Right lobe of liver (tissue), 4 donors: ENCODE measurements around the gene SLC2A4.

ENCODE experiments used
- CTCF ChIP-seq, 4 donors: fragments of 200-600 bp in 3 of 4; fragments of 450-650 bp in 1 of 4; IDR thresholded peaks; one replicate each; pipeline versions ENCODE4 v1.5.1 to v1.8.0; 2016 to 2022; ENCODE audit warnings: antibody characterized with exemption in 4 of 4, mild to moderate bottlenecking in 2 of 4
- POLR2A ChIP-seq: fragments of 450-650 bp; IDR thresholded peaks from one replicate; pipeline ENCODE4 v1.6.1; 2017; ENCODE audit warnings: antibody characterized with exemption, mild to moderate bottlenecking
- donor health status: DM: no; HTN: no; CAD: no.
- donor health status: DM: no; HTN: no; CAD: no.
- donor health status: DM: no; HTN: yes; CAD: no.

- TF ChIP-seq CTCF (IDR thresholded peaks at IDR 0.05): no peak
- no peak for TF ChIP-seq POLR2A
Measured at GRCh38 chr17:7334938-7335538, 53.5 kb downstream of the SLC2A4 start.
